Endothelial cell of umbilical vein (primary cell): ENCODE measurements around the gene NOD1. TPM values are rescaled to one million over a fixed set of nuclear protein-coding genes. Genes with fewer than 3 reads are reported as not detected.

Experiments
- BruUV-seq: library from RNA; stranded (reverse); fragments of 400-500 nt; replicated peaks from 2 replicates; lab custom pipeline; 2021; lab: Mats Ljungman, UMichigan
- CTCF ChIA-PET: fragments of 300-600, 350-600 bp; sonication (Branson Sonifier 250); formaldehyde crosslinking; loops from one replicate; lab custom pipeline; 2021; ENCODE audit warnings: antibody characterized with exemption, inconsistent platforms; lab: Charles Lee
- POLR2A ChIA-PET: fragments of 300-600, 350-600 bp; sonication (Branson Sonifier 250); formaldehyde crosslinking; loops from one replicate; lab custom pipeline; 2021; ENCODE audit warnings: antibody characterized with exemption, inconsistent platforms; lab: Charles Lee
- DNase-seq: peaks from one replicate; pipeline ENCODE4 v3.0.0-alpha.2; 2011; ENCODE audit warnings: low read depth, low spot score
- FAIRE-seq: peaks from 2 replicates; lab custom pipeline; 2011; peaks lifted over from hg19 to GRCh38; lab: Jason Lieb, UNC
- H2AFZ ChIP-seq: 2 replicates; pipeline ENCODE4 v1.6.0; 2012; ENCODE audit warnings: low read depth, low read length, control low read depth, inconsistent platforms
- H3K27ac ChIP-seq: 2 replicates; pipeline ENCODE4 v1.5.1; 2011; ENCODE audit warnings: low read depth, mild to moderate bottlenecking, control low read depth, low read length, moderate library complexity; ENCODE audit not compliant: insufficient read depth
- H3K27me3 ChIP-seq, 2 experiments: 2 replicates each; pipeline versions ENCODE4 v1.6.0 to v1.6.1; 2011; ENCODE audit warnings: low read length in 2 of 2, mixed read lengths in 1 of 2; ENCODE audit not compliant: control insufficient read depth in 2 of 2, insufficient read depth in 2 of 2
- H3K36me3 ChIP-seq, 2 experiments: 2 replicates in 1 of 2; 3 replicates in 1 of 2; pipeline ENCODE4 v1.5.1; 2011; ENCODE audit warnings: low read length in 2 of 2, mild to moderate bottlenecking in 1 of 2, moderate library complexity in 1 of 2; ENCODE audit not compliant: control insufficient read depth in 2 of 2, insufficient read depth in 2 of 2; ENCODE audit errors: extremely low read depth in 1 of 2
- H3K4me1 ChIP-seq: 3 replicates; pipeline ENCODE4 v1.5.1; 2011; ENCODE audit warnings: mild to moderate bottlenecking, low read length; ENCODE audit not compliant: control insufficient read depth, insufficient read depth; ENCODE audit errors: extremely low read depth
- H3K4me2 ChIP-seq: 2 replicates; pipeline ENCODE4 v1.6.1; 2011; ENCODE audit warnings: low read length, control low read depth, mixed read lengths; ENCODE audit not compliant: insufficient read depth
- H3K4me3 ChIP-seq, 3 experiments: fragments of 200-600 bp in 1 of 3; sonication (generic), shearing (Covaris generic) in 1 of 3; replicated peaks in 1 of 3; 2 replicates each; pipeline ENCODE4 v1.5.1; 2011 to 2016; ENCODE audit warnings: control low read depth in 3 of 3, low read length in 3 of 3, mild to moderate bottlenecking in 2 of 3, inconsistent platforms in 1 of 3, low read depth in 1 of 3, moderate library complexity in 1 of 3; ENCODE audit not compliant: insufficient read depth in 1 of 3
- H3K79me2 ChIP-seq: 2 replicates; pipeline ENCODE4 v1.6.0; 2012; ENCODE audit warnings: low read length, inconsistent platforms; ENCODE audit not compliant: control insufficient read depth, insufficient read depth
- H3K9ac ChIP-seq: replicated peaks from 2 replicates; pipeline ENCODE3; 2011; ENCODE audit warnings: low read length, control low read depth; ENCODE audit not compliant: insufficient read depth; ENCODE audit errors: extremely low read depth
- H3K9me1 ChIP-seq: replicated peaks from 3 replicates; pipeline ENCODE4 v1.6.0; 2011; ENCODE audit warnings: mild to moderate bottlenecking, low read length; ENCODE audit not compliant: control insufficient read depth, insufficient read depth; ENCODE audit errors: extremely low read depth
- H3K9me3 ChIP-seq: replicated peaks from 2 replicates; pipeline ENCODE4 v1.5.1; 2012; ENCODE audit warnings: low read length, inconsistent platforms; ENCODE audit not compliant: control insufficient read depth, insufficient read depth
- H4K20me1 ChIP-seq: replicated peaks from 2 replicates; pipeline ENCODE3; 2011; ENCODE audit warnings: mild to moderate bottlenecking, low read length; ENCODE audit not compliant: control insufficient read depth, insufficient read depth; ENCODE audit errors: extremely low read depth
- CTCF ChIP-seq, 2 donors: IDR thresholded peaks; 1 replicate in 1 of 2; 2 replicates in 1 of 2; pipeline ENCODE4 v1.5.1; 2011; ENCODE audit warnings: low read length in 2 of 2, mild to moderate bottlenecking in 2 of 2, moderate library complexity in 2 of 2, control low read depth in 1 of 2, inconsistent platforms in 1 of 2, low read depth in 1 of 2; ENCODE audit not compliant: insufficient read depth in 1 of 2; ENCODE audit errors: extremely low read depth in 1 of 2
- FOS ChIP-seq: IDR thresholded peaks from 2 replicates; pipeline ENCODE4 v1.6.1; 2011; ENCODE audit warnings: mild to moderate bottlenecking, low read length, moderate library complexity, borderline replicate concordance; ENCODE audit not compliant: insufficient read depth
- JUN ChIP-seq: IDR thresholded peaks from 2 replicates; pipeline ENCODE4 v1.6.1; 2011; ENCODE audit warnings: borderline replicate concordance, low read depth; ENCODE audit not compliant: insufficient read length, insufficient read depth
- MAX ChIP-seq: IDR thresholded peaks from 2 replicates; pipeline ENCODE4 v1.6.1; 2011; ENCODE audit not compliant: insufficient read depth, insufficient read length
- POLR2A ChIP-seq: IDR thresholded peaks from 2 replicates; pipeline ENCODE4 v1.6.1; 2012; ENCODE audit warnings: low read depth, mild to moderate bottlenecking, control low read depth, low read length
- POLR2AphosphoS5 ChIP-seq: IDR thresholded peaks from 2 replicates; pipeline ENCODE4 v1.6.1; 2012; ENCODE audit warnings: low read depth, mild to moderate bottlenecking, control low read depth, low read length, moderate library complexity; ENCODE audit not compliant: insufficient read depth
- dilution Hi-C: fragments of 300-500 bp; cut with MboI; formaldehyde crosslinking; loops from one replicate; pipeline ENCODE4 v1.15.0; 2019; ENCODE audit warnings: low sequenced_read_pairs; ENCODE audit not compliant: extremely low pct_ligation_motif_present
- intact Hi-C: fragments of 100-400 bp; cut with micrococcal nuclease; formaldehyde crosslinking; loops from one replicate; pipeline ENCODE4 v1.10.0; 2022
- polyA plus RNA-seq, 4 experiments: library from polyadenylated mRNA; depleted of rRNA in 3 of 4; stranded (reverse) in 3 of 4; unstranded in 1 of 4; fragments of >200 nt; gene quantifications; 2 replicates each; pipeline versions ENCODE4 v1.2.1 to v1.2.3, GENCODE V29; 2011 to 2012; ENCODE audit warnings: missing spikeins in 1 of 4
- total RNA-seq: library from RNA; stranded (reverse); gene quantifications from 2 replicates; pipeline ENCODE4 v1.2.3, GENCODE V29; 2021

NOD1 gene
- total and polyA plus RNA-seq, 2 donors (not counting 3 experiments of a cell fraction or from before 2014, with no cell fraction given) = 22.1 to 39.2 TPM

DNA sequence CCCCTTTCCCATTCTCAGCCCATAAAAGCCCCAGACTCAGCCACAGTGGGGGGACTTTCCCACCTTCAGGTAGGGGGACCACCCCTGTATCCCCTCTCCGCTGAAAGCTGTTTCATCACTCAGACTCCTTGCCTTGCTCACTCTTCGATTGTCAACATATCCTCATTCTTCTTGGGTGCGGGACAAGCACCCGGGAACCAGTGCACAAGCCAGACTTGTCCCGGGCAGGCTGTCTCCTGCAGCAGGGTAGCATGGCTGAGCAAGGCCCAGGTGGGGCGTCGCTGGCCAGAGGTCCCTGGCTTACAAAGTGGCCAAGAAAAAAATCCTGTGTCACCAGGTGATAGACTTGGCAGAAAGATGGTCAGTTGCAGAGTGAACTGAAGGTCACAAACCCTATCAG, 64.7 kb downstream of the NOD1 start:
- Histone ChIP-seq H2AFZ (no peak overlapping the region), H3K27ac (no peak overlapping the region), H3K4me3 (no peak overlapping the region), H3K4me2 (no peak overlapping the region), H3K4me1 (no peaks in the 10 kb centered on the region), H3K9ac (no peak overlapping the region), H3K27me3 (no peaks in the 10 kb centered on the region), H3K79me2 (no peaks in the 10 kb centered on the region), H3K9me3 (no peaks in the 10 kb centered on the region), H4K20me1 (no peaks in the 10 kb centered on the region), H3K36me3 (no peaks in the 10 kb centered on the region), H3K9me1 (no peaks in the 10 kb centered on the region)
- intact Hi-C loops (loop anchor here (1.0 to 2.0 kb wide), 8 partner anchors 129 to 665 kb away; partner anchors contain the start of gene ZNRF2), dilution Hi-C loops (no loop called here)
- CTCF ChIA-PET = interaction anchor here (0.8 to 5.1 kb wide), 5 partner anchors 10 to 150 kb away, joined by 3 to 96 read pairs (median 8); partner anchors contain the start of gene ZNRF2
- no peak for TF ChIP-seq JUN
- TF ChIP-seq POLR2A = no peak
- no peak for TF ChIP-seq FOS
- TF ChIP-seq MAX = no peak
- DNase-seq (no peak), FAIRE-seq (no peak)
- BruUV-seq = no TSS peak
- POLR2A ChIA-PET = no interaction called here

DNA sequence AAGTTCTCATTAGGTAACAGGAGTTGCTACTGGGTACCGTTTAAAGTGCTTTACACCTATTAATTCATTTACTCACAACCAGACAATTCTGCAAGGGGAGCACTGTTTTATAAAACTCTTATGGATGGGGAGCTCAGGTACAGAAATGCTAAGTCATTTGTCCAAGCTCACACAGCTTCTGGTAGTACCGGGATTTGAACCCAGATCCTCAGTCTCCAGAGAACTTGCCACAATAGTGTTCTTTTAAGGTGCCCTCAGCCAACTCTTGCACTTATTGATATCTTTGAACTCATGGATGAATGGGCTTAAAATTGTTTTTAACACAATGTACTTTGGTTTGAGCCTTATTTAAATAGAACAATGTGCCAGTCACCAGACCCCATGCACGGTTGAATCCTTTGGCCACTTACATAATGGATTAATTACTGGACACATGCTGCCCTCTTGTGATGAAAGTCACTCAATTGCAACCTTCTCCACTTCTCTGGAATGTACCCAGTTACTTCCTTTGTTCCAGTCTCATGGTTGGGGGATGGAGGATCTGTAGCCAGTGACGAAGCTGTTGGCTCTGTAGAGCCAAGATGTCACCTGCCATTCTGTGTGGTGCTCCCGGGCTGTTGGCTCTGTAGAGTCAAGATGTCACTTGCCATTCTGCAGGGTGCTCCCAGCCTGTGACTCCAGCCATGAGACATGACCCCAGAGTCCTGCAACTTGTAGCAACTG, 65.6 kb downstream of the NOD1 start:
- no peak overlapping the region for H3K4me3 ChIP-seq
- peak; percentile 83 for FAIRE-seq
- H3K27ac ChIP-seq = no peak overlapping the region
- H3K27me3 ChIP-seq = no peaks in the 10 kb centered on the region
- POLR2A ChIA-PET = no interaction called here
- no peaks in the 10 kb centered on the region for H3K79me2 ChIP-seq
- H3K4me1 ChIP-seq = no peaks in the 10 kb centered on the region
- no peaks in the 10 kb centered on the region for H4K20me1 ChIP-seq
- no peaks in the 10 kb centered on the region for H3K9me3 ChIP-seq
- no peaks in the 10 kb centered on the region for H3K9me1 ChIP-seq
- dilution Hi-C loops = no loop called here
- H3K4me2 ChIP-seq = no peak overlapping the region
- CTCF ChIA-PET = interaction anchor here (0.6 to 5.1 kb wide), 21 partner anchors 9 to 777 kb away, joined by 3 to 96 read pairs (median 4); partner anchors contain the start of genes MTURN and ZNRF2
- no peak overlapping the region for H2AFZ ChIP-seq
- H3K9ac ChIP-seq = no peak overlapping the region
- peak; percentile 90 for DNase-seq
- no peaks in the 10 kb centered on the region for H3K36me3 ChIP-seq
- BruUV-seq = no TSS peak
- intact Hi-C loops = loop anchor here (1.0 to 2.0 kb wide), 8 partner anchors 128 to 664 kb away; partner anchors contain the start of gene ZNRF2
- TF ChIP-seq CTCF (IDR thresholded peaks at IDR 0.05; ENCODE audit: extremely low read depth in 1 of 2, insufficient read depth in 1 of 2, low read depth in 1 of 2, low read length in 2 of 2) (peak; percentile 57 to 62), FOS (no peak), POLR2AphosphoS5 (no peak)
